CD14-positive monocyte (primary cell): ENCODE results near the gene PLEKHA8. TPM values are rescaled to one million over a fixed set of nuclear protein-coding genes. Genes with fewer than 3 reads are reported as not detected.

ENCODE experiments used
- DNase-seq, 3 donors: peaks; one replicate each; pipeline ENCODE4 v3.0.0-alpha.2; 2011 to 2022
- H2AFZ ChIP-seq: 2 replicates; pipeline ENCODE4 v1.6.0; 2012; ENCODE audit warnings: mild to moderate bottlenecking, low read depth, low read length, inconsistent platforms; ENCODE audit not compliant: insufficient read depth, poor library complexity, severe bottlenecking
- H3K27ac ChIP-seq, 2 donors: 1 replicate in 1 of 2; 2 replicates in 1 of 2; pipeline ENCODE4 v1.5.1; 2012 to 2013; ENCODE audit warnings: low read length in 2 of 2, control low read depth in 1 of 2, inconsistent platforms in 1 of 2, low read depth in 1 of 2, mild to moderate bottlenecking in 1 of 2
- H3K27me3 ChIP-seq, 2 donors: one replicate each; pipeline versions ENCODE4 v1.6.0 to v1.6.1; 2011 to 2013; ENCODE audit warnings: low read length in 2 of 2; ENCODE audit not compliant: control insufficient read depth in 2 of 2, insufficient read depth in 2 of 2
- H3K36me3 ChIP-seq, 2 donors: replicated peaks in 1 of 2; 1 replicate in 1 of 2; 2 replicates in 1 of 2; pipeline versions ENCODE4 v1.5.1 to v1.6.1; 2012 to 2013; ENCODE audit warnings: low read length in 2 of 2, control low read depth in 1 of 2, inconsistent platforms in 1 of 2, mild to moderate bottlenecking in 1 of 2; ENCODE audit not compliant: insufficient read depth in 2 of 2, control insufficient read depth in 1 of 2
- H3K4me1 ChIP-seq, 2 donors: 1 replicate in 1 of 2; 2 replicates in 1 of 2; pipeline versions ENCODE4 v1.5.1 to v1.6.1; 2012 to 2013; ENCODE audit warnings: low read length in 2 of 2, control low read depth in 1 of 2, inconsistent platforms in 1 of 2, mild to moderate bottlenecking in 1 of 2, moderate library complexity in 1 of 2; ENCODE audit not compliant: insufficient read depth in 2 of 2, control insufficient read depth in 1 of 2
- H3K4me2 ChIP-seq: replicated peaks from 2 replicates; pipeline ENCODE3; 2012; ENCODE audit warnings: low read length, moderate library complexity, mild to moderate bottlenecking; ENCODE audit not compliant: poor library complexity, severe bottlenecking; ENCODE audit errors: extremely low read depth
- H3K4me3 ChIP-seq, 3 experiments: fragments of 200-600 bp in 1 of 3; sonication (generic) in 1 of 3; replicated peaks in 1 of 3; 1 replicate in 2 of 3; 2 replicates in 1 of 3; pipeline ENCODE4 v1.5.1; 2011 to 2013; ENCODE audit warnings: low read length in 3 of 3, mild to moderate bottlenecking in 3 of 3, control low read depth in 2 of 3, low read depth in 2 of 3, inconsistent platforms in 1 of 3, moderate library complexity in 1 of 3
- H3K79me2 ChIP-seq: 2 replicates; pipeline ENCODE4 v1.6.0; 2012; ENCODE audit warnings: mild to moderate bottlenecking, control low read depth, inconsistent platforms, low read length, moderate library complexity; ENCODE audit not compliant: insufficient read depth
- H3K9ac ChIP-seq: 2 replicates; pipeline ENCODE4 v1.6.0; 2017; ENCODE audit warnings: low read length, mild to moderate bottlenecking; ENCODE audit not compliant: insufficient read depth, poor library complexity, severe bottlenecking
- H3K9me3 ChIP-seq, 2 donors: replicated peaks in 1 of 2; 1 replicate in 1 of 2; 2 replicates in 1 of 2; pipeline versions ENCODE4 v1.5.1 to v1.6.1; 2012 to 2013; ENCODE audit warnings: low read length in 2 of 2, control low read depth in 1 of 2; ENCODE audit not compliant: control insufficient read depth in 1 of 2, insufficient read depth in 1 of 2
- H4K20me1 ChIP-seq: 2 replicates; pipeline ENCODE4 v1.6.0; 2012; ENCODE audit warnings: mild to moderate bottlenecking, low read length, control low read depth, moderate library complexity; ENCODE audit not compliant: insufficient read depth
- H3K27ac Mint-ChIP-seq, 7 donors: one replicate each; pipeline ENCODE4 v1.8.0; 2020; ENCODE audit warnings: mild to moderate bottlenecking in 7 of 7, mixed read lengths in 7 of 7, moderate library complexity in 6 of 7, inconsistent platforms in 2 of 7
- H3K27me3 Mint-ChIP-seq, 3 donors: one replicate each; pipeline ENCODE4 v1.8.0; 2021 to 2022; ENCODE audit warnings: low read depth in 3 of 3, mild to moderate bottlenecking in 3 of 3, mixed read lengths in 3 of 3, moderate library complexity in 3 of 3, inconsistent platforms in 1 of 3
- H3K36me3 Mint-ChIP-seq, 2 donors: one replicate each; pipeline ENCODE4 v1.8.0; 2020; ENCODE audit warnings: mixed read lengths in 2 of 2, inconsistent platforms in 1 of 2, mild to moderate bottlenecking in 1 of 2
- H3K4me1 Mint-ChIP-seq: one replicate; pipeline ENCODE4 v1.8.0; 2020; ENCODE audit warnings: mild to moderate bottlenecking, mixed read lengths
- H3K4me3 Mint-ChIP-seq, 2 donors: one replicate each; pipeline ENCODE4 v1.8.0; 2020; ENCODE audit warnings: mild to moderate bottlenecking in 2 of 2, mixed read lengths in 2 of 2, moderate library complexity in 1 of 2
- H3K9me3 Mint-ChIP-seq, 7 donors: one replicate each; pipeline ENCODE4 v1.8.0; 2020 to 2022; ENCODE audit warnings: mixed read lengths in 7 of 7, mild to moderate bottlenecking in 6 of 7, moderate library complexity in 6 of 7, inconsistent platforms in 2 of 7
- WGBS: methylation state at CpG from one replicate; pipeline ENCODE4 v1.1.5; 2013; ENCODE audit warnings: missing lambda C conversion rate; ENCODE audit not compliant: insufficient coverage; 5-methylcytosine and 5-hydroxymethylcytosine counted together
- intact Hi-C, 2 donors: fragments of 100-400 bp; cut with micrococcal nuclease; formaldehyde crosslinking; loops; one replicate each; pipeline versions ENCODE4 v1.15.0 to v1.15.1; 2023
- polyA plus RNA-seq, 3 donors: library from polyadenylated mRNA; depleted of rRNA in 1 of 3; unstranded in 2 of 3; stranded (reverse) in 1 of 3; fragments of 300-500 nt in 2 of 3; fragments of >200 nt in 1 of 3; fragmentation: Illumina TruSeq in 2 of 3; gene quantifications; 1 replicate in 2 of 3; 2 replicates in 1 of 3; pipeline ENCODE4 v1.2.3, GENCODE V29; 2012 to 2021
- TF ChIP-seq, protein P1 (sequence below): fragments of 200-600 bp; IDR thresholded peaks from one replicate; pipeline ENCODE4 v1.8.0; 2022; ENCODE audit warnings: antibody characterized with exemption, mild to moderate bottlenecking

PLEKHA8 gene
- polyA plus RNA-seq, 3 donors, result 2.4 to 2.7 (median 2.6) TPM

DNA sequence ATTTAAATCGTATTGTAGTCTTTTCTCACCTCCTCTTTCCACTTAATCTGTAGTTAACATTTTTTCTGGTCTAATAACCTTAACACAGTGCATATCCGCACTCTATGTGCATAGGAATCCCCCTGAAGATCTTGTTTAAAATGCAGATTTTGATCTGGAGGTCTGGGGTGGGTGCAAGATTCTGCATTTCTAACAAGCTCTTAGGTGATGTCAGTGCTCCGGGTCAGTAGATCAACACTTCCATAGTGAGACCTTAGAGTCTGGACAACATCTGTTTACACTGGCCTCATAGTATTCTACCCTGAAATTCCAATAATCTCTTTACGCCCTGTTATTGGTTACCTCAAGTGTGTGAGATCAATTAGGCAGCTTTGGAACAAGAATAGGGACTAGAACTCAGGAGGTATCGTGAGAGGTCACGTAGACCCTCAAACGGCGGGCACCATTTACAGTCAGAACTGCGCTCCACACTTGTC is 434 bp upstream of the PLEKHA8 start:
- peak overlapping the region; percentile 81 to 88 (median 84) for H3K4me3 ChIP-seq
- peaks cover 22% of the 10 kb centered on the region for H3K79me2 ChIP-seq
- no peaks in the 10 kb centered on the region for H3K36me3 ChIP-seq
- no peaks in the 10 kb centered on the region for H3K9me3 ChIP-seq
- H3K9me3 Mint-ChIP-seq, result peaks cover 0 to 3% (median 0%) of the 10 kb centered on the region in 7 donors
- WGBS, result 0% methylated on average over 5 of the region's 9 CpGs
- peak overlapping the region; percentile 86 to 96 (median 94) for H3K27ac Mint-ChIP-seq
- H3K4me3 Mint-ChIP-seq, result peak overlapping the region in 1 of 2 donors; percentile 94
- no peaks in the 10 kb centered on the region for H3K27me3 ChIP-seq
- peak in 1 of 3 donors; percentile 7 for DNase-seq
- H3K9ac ChIP-seq, result peak overlapping the region; percentile 74
- H3K4me1 ChIP-seq, result peaks cover 23 to 32% of the 10 kb centered on the region in 2 donors
- H4K20me1 ChIP-seq, result no peaks in the 10 kb centered on the region
- H3K36me3 Mint-ChIP-seq, result peaks cover 0 to 2% of the 10 kb centered on the region in 2 donors
- TF ChIP-seq, protein P1, sequence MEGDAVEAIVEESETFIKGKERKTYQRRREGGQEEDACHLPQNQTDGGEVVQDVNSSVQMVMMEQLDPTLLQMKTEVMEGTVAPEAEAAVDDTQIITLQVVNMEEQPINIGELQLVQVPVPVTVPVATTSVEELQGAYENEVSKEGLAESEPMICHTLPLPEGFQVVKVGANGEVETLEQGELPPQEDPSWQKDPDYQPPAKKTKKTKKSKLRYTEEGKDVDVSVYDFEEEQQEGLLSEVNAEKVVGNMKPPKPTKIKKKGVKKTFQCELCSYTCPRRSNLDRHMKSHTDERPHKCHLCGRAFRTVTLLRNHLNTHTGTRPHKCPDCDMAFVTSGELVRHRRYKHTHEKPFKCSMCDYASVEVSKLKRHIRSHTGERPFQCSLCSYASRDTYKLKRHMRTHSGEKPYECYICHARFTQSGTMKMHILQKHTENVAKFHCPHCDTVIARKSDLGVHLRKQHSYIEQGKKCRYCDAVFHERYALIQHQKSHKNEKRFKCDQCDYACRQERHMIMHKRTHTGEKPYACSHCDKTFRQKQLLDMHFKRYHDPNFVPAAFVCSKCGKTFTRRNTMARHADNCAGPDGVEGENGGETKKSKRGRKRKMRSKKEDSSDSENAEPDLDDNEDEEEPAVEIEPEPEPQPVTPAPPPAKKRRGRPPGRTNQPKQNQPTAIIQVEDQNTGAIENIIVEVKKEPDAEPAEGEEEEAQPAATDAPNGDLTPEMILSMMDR, result no peak
- peak overlapping the region; percentile 87 for H3K4me2 ChIP-seq
- H3K27ac ChIP-seq, result peak overlapping the region in 1 of 2 donors; percentile 85
- H3K27me3 Mint-ChIP-seq, result peaks cover 0 to 4% (median 3%) of the 10 kb centered on the region in 3 donors
- peaks cover 39% of the 10 kb centered on the region for H3K4me1 Mint-ChIP-seq
- H2AFZ ChIP-seq, result peak overlapping the region; percentile 93
- intact Hi-C loops, result loop anchor here (5.0 kb wide), 3 partner anchors 35 to 210 kb away; partner anchors contain the start of gene SCRN1 (in 1 of the 2)

DNA sequence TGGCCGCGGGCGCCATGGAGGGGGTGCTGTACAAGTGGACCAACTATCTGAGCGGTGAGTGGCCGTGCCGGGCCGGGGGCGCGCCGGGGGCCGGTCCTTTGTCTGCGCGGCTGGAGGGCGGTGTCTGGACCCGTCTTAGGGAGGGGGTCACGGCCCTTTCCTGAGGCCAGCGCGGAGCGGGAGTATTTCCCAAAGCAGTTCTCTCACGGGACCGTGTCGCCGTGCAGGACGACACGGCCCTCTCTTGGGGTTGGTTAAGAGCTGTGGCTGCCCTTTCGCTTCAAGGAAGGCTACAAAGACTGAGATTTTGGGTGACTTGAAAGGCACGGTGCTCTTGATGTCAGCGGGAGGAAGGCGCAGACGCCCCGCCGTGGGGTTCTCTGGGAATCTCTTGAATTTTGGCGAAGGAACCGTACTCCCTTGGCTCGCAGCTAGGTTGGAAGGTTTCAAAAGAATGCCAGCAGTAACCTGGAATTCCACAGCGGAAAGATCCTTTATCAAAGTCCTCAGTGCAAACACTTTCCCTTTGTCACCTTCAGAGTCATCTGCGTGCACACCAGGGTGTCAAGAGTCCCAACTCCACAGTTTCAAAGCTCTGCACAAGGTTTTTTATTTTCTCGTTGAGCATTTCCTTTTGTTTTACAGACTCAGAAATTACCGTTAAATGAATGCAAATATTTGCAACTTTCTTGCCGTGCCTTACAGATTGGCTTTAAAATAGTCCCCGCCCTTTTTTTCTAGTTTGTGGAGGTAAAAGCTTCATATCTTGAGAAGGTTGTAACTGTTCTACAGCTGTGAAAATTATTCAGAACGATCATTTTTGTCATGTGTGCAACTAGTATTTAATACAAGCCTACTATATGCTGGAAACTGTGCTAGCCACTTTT is 780 bp downstream of the PLEKHA8 start:
- Histone ChIP-seq H3K27me3 (no peaks in the 10 kb centered on the region), H3K4me1 (peaks cover 23 to 32% of the 10 kb centered on the region in 2 donors), H3K4me2 (peak overlapping the region; percentile 87), H3K9ac (peak overlapping the region; percentile 74), H3K27ac (peak overlapping the region in 1 of 2 donors; percentile 85), H2AFZ (peak overlapping the region; percentile 93), H3K36me3 (no peaks in the 10 kb centered on the region), H3K4me3 (peak overlapping the region; percentile 81 to 88 (median 84)), H3K79me2 (peaks cover 18% of the 10 kb centered on the region), H4K20me1 (no peaks in the 10 kb centered on the region), H3K9me3 (no peaks in the 10 kb centered on the region)
- H3K9me3 Mint-ChIP-seq, result peaks cover 0 to 3% (median 0%) of the 10 kb centered on the region in 7 donors
- peaks cover 29% of the 10 kb centered on the region for H3K4me1 Mint-ChIP-seq
- TF ChIP-seq, protein P1, result no peak
- H3K27ac Mint-ChIP-seq, result peak overlapping the region in 6 of 7 donors; percentile 34 to 78 (median 61)
- peak overlapping the region in 1 of 2 donors; percentile 94 for H3K4me3 Mint-ChIP-seq
- peak; percentile 18 to 34 (median 22) for DNase-seq
- intact Hi-C loops, result loop anchor here (5.0 kb wide), 3 partner anchors 37 to 208 kb away; partner anchors contain the start of gene SCRN1 (in 1 of the 2)
- WGBS, result under 1% methylated on average over 37 of the region's 42 CpGs
- no peaks in the 10 kb centered on the region for H3K36me3 Mint-ChIP-seq
- peaks cover 0 to 4% (median 3%) of the 10 kb centered on the region in 3 donors for H3K27me3 Mint-ChIP-seq
